Inferior parietal cortex (tissue), 1 donor: ENCODE data around the gene CLEC1A.

Experiments used
- DNase-seq: peaks from one replicate; pipeline ENCODE4 v3.0.0-alpha.2; 2016; ENCODE audit errors: extremely low spot score

CLEC1A gene, protein sequence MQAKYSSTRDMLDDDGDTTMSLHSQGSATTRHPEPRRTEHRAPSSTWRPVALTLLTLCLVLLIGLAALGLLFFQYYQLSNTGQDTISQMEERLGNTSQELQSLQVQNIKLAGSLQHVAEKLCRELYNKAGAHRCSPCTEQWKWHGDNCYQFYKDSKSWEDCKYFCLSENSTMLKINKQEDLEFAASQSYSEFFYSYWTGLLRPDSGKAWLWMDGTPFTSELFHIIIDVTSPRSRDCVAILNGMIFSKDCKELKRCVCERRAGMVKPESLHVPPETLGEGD

DNA sequence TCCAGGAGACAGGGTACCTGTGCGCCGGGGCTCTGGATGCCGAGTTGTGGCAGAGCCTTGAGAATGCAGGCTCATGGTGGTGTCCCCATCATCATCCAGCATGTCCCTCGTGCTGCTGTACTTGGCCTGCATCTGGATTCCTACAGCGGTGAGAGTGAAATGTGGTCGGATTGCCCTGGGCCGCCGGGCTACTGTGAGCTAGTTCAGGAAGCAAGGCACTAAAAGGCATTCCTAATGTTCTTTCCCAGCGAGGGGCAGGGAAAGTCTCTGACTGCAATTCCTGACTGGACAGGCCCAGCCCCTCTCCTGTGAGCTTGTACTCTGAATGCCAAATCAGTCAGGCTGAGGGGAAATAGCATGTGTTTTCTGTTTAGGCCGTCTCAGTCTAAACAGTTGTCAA is at the start of gene CLEC1A:
Gene CLEC1A, minus strand, starts transcription at position 195 of the 400 bp plus-strand sequence. Its CDS starts 63 bp downstream, at position 132.
- DNase-seq, result no peak

DNA sequence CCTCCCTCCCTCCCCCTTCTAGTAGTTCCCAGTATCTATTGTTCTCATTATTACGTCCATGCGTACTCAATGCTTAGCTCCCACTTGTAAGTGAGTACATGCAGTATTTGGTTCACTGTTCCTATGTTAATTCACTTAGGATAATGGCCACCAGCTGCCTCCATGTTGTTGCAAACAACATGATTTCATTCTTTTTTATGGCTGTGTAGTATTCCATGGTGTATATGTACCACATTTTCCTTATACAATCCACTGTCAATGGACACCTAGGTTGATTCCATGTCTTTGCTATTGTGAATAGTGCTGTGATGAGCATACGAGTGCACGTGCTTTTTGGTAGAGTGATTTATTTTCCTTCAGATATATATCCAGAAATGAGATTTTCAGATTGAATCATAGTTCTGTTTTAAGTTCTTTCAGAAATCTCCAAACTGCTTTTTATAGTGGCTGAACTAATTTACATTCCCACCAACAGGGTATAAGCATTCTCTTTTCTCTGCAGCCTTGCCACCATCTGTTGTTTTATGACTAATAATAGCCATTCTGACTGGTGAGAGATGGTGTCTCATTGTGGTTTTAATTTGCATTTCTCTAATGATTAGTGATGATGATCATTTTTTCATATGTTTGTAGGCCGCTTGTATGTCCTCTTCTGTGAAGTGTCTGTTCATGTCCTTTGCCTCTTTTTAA is 49.1 kb upstream of the CLEC1A start:
- DNase-seq, result no peak

DNA sequence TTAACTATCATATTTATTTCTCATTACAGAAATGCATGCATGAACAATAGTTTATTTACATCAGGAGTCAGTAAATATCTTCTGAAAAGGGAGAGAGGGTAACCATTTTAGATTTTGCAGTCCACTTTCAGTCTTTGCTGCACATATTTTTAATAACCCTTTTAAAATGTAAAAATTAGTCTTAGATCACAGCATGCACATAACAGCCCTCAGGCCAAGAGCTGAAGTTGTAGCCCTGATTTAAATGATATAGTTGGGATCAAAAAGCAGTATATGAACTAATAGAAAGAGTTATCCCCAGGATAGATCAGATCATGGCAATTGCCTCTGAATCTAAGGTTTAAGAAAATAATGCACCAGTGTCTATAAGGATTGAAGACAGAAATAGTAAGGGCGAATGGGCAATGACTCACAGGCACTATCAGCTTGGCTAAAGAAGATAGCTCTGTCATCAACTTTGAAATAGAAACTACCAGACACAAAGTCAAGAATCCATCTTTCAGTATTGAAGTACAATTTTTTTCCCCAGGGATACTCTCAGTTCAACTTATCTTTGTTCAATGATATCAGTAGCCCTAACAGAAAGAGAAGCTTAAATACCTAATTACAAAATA is 44.3 kb upstream of the CLEC1A start:
- no peak for DNase-seq

DNA sequence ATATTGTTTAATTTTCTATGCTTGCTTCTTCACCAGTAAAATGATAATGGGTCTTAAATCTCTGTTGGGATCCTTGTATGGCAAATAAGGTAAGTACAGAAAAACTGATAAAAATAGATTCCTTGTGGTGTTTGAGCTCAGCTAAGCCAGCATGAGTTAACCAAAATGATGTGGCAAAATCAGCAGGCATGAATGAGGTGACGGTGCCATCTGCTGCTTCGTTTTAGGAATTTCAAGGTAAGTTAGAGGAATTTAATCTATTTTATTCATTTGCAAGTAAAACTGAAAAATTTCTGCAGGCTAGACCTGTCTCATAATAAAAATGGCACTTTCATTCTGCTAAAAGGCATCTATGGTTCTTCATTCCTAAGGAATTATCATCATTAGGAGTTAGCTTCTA is 41.2 kb upstream of the CLEC1A start:
- peak; percentile 72 for DNase-seq

DNA sequence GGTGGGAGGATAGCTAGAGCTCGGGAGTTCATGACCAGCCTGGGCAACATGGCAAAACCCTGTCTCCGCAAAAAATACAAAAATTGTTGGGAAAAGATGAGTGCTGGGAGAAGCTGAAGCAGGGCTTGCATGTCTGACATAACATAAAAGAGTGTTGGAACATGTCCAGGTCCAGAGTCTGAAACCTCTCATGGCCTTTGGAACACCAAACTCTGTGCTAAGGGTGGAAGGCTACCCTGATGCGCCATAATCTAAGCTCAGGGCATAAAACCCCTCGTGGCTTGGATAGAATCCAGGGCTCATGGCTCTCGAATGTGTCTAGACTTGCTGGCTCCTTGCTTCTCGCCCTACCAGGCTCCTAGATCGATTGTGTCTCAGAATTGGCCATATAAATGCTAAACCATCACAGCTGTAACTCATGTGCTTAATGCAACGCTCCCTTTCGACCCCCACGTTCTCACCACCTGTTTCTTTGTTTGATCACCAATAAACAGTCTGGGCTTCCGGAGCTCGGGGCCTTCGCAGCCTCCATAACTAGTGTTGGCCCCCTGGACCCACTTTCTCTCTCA is 37.9 kb upstream of the CLEC1A start:
- no peak for DNase-seq

DNA sequence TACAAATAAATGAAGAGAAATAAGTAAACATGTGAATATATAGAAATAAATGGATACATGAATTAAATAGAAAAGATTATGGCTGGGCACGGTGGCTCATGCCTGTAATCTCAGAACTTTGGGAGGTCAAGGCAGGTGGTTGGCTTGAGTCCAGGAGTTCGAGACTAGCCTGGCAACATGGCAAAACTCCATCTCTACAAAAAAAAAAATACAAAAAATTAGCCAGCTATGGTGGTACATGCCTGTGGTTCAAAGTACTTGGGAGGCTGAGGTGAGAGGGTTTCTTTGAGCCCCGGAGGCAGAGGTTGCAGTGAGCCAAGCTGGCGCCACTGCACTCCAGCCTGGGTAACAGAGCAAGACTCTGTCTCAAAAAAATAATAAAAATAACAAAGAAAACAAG is 36.3 kb upstream of the CLEC1A start:
- DNase-seq, result no peak

DNA sequence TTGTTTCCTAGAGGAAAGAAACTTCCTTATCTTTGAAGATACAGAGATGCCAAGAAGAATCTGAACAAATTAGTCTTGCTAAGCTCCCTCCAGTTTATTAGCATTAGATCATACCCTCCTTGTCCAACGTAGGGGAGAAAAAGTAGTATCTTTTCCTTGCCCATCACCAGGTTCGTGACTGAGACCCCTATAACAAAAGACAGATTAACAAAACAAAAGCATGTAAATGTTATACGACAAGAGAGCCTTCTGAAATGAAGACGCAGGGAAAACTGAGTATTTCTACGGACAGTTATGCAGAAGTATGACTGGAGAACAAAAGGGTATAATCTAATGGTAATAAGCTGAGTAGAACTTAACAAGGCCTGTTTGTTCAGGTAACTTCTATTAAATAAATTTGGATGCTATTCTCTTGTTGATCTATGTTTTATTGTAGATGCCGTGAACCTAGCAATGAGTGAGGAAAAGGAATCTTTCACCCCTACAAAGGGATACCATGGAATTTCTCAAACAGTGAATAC is 34.1 kb upstream of the CLEC1A start:
- no peak for DNase-seq

DNA sequence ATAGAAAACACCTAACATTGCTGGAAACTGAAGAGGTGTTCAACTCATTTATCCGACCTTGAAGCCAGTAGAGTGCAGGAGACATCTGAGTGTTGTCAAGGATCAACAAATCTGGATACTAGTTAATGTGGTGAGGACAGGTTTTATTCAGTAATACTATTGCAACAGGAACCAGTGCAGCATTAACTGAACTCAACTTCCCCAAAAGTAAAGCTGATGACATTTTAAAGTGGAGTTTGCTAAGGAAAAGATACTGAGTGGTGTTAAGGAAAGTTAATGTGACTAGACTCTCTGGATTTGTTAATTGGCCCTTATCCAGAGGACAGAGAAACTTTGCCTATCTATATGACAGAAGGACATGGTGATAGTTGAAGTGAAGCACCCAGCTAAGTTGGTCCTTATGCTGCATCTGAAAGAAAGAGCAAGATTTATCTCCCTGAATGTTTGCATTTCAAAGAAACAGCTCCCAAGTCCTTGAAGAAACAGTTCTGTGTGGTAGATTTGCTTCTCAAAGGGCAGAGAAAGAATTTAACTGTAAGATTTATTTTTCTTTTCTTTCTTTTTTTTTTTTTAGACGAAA is 32.4 kb upstream of the CLEC1A start:
- DNase-seq, result no peak

DNA sequence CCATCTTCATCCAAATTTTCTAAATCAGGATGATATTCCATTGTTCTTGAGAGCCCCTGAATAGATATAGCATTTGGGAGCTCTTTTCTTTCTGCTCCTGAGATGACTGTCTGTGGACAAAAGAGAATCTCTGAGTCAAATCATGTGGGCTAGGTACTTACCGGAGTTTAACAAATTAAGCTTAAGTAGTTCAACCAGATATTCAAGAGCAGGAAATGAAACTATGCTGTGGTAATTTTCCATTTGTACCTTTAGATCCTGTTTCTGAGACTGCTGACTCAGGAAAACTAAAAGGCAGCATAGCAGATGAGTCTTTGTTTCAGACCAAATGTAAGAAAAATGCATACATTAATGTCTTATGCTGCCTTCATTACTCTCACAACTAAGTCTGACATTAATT is 31.3 kb upstream of the CLEC1A start, which contains the start of gene CLEC7A:
Gene CLEC7A, minus strand, starts transcription at position 158 of the 400 bp plus-strand sequence. Its CDS starts 117 bp downstream, at position 41.
- no peak for DNase-seq

DNA sequence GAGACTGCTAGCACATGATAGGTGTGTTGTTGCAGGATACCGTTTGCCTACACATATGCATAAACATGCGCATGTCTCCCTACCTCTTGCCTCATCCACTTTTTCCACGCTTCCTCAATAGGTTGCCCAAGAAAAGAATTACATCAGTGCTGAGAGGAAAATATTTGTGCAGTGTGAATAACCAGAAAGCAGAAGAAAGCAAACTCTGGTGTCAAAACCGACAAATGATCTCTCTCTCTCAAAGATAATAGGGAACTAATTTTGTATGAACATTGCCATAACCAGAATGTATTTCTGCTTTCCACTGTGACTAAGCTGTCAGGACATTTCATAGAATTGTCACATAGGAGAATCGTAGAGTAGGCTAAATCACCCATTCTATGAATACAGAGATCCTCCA is 29.9 kb upstream of the CLEC1A start:
- DNase-seq, result no peak

DNA sequence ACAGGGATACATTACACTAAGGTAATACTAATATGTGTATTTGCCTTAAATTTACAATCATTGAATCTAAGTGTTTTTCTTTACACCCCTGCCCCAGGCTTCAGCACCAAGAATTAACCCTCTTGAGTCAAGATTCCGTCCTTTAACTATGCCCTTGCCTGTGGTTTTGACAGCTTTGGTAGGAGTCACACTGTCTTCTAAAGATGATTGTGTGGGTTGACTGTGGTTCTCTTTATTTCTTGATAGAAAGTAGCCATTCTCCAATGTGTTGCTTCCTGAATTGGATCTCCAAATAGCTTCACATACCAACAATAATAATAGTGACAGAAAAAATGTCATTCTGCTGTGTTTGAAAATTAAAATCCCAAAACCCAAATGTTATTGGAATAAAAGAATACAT is 27.6 kb upstream of the CLEC1A start:
- no peak for DNase-seq

DNA sequence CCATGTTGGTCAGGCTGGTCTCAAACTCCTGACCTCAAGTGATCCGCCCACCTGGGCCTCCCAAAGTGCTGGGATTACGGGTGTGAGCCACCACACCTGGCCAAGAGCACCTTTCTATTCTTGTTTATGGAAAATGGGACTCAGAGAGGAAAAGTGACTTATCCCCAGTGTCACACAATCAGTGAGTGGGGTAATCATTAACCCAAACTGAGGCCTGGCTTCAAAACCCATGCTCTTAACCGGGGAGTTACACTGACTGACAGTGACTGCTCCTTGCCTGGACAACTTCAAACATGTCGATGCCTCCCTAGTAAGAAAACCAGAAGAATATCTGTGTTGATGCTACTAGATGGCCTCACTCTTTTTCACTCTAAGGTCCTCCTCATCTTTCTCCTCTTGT is 23.9 kb upstream of the CLEC1A start:
- DNase-seq, result no peak

DNA sequence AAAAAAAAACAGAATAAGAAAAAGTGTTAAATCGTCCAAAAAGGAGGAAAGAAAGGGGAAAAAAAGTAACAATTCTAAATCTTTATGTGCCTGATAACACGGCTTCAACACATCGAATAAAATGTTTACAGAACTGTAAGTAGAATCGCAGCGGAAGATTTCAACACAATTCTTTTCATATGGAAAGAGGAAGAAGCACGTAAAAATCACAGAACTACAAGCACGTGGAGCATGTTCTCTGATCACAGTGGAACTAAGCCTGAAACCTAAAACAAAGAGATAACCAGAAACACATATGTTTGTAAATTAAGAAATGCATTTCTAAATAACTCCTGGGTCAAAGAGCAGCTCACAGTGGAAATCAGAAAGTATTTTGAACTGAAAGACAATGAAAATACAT is 22.5 kb upstream of the CLEC1A start:
- no peak for DNase-seq

DNA sequence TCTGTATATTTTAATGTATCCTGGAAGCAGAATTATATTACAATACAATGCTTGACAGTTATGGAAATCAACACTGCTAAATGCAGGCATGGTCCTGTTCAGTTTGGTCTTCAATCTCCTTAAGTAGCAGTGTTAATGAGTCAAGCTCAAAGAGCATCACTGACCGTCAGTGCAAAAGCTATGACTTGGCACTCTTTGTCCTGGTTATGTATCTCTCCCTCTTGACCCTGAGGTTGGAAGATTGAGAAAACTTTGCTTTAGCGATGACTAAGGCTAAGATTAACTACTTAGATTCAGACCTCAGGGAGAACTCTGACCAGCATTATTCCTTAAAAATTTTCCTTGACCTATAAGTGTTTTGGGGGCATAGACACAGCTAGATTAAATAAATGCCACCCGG is 20.3 kb upstream of the CLEC1A start:
- DNase-seq, result no peak

DNA sequence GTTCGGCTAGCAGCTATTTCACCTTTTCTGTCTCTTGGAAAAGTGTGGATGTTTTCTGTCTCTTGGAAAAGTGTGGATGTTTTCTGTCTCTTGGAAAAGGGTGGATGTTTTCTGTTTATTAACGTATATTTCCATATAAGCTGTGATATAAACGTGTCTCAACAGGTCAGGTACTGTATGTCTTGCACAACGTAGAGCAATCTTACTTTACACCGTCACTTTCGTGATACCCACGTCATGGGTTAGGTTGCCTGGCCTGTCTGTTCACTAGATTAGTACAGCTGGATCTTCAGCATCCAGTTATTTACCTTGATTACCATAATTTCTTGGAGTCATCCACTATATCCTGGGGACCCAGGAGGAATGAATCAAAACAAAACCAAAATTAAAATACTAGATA is 17.1 kb upstream of the CLEC1A start:
- DNase-seq, result no peak

DNA sequence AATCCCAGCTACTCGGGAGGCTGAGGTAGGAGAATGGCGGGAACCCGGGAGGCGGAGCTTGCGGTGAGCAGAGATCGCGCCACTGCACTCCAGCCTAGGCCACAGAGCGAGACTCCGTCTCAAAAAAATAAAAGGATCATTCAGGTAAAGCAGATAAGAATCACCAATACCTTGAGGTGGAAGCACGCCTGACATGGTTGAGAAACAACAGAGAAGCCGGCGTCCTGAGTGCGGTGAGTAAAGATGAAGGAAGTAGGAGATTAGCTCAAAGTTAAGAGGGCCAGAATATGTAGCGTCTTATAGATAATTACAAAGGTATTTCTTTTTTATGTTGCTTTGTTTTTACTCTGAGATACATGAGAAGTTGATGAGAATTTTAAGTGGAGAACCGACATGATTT is 16.5 kb upstream of the CLEC1A start:
- no peak for DNase-seq

DNA sequence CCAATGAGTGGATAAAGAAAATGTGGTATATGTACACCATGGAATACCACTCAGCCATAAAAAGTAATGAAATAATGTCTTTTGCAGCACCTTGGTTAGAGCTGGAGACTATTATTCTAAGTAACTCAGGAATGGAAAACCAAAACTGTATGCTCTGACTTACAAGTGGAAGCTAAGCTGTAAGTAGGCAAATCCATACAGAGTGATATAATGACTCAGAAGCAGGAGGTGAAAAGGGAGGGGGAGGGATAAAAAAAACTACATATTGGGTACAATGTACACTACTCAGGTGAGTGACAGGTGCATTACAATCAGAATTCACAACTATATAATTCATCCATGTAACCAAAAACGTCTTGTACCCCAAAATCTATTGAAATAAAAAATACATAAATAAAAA is 15.1 kb upstream of the CLEC1A start:
- no peak for DNase-seq

DNA sequence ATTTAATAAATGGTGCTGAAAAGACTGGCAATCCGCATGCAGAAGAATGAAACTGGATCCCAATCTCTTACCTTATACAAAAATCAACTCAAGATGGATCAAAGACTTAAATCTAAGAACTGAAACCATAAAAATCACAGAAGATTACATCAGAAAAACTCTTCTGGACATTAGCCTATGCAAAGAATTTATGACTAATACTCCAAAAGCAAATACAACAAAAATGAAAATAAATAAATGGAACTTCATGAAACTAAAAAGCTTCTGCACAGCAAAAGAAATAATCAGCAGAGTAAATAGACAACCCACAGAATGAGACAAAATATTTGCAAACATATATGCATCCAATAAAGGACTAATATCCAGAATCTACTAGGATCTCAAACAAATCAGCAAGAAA is 14.3 kb upstream of the CLEC1A start:
- DNase-seq, result no peak

DNA sequence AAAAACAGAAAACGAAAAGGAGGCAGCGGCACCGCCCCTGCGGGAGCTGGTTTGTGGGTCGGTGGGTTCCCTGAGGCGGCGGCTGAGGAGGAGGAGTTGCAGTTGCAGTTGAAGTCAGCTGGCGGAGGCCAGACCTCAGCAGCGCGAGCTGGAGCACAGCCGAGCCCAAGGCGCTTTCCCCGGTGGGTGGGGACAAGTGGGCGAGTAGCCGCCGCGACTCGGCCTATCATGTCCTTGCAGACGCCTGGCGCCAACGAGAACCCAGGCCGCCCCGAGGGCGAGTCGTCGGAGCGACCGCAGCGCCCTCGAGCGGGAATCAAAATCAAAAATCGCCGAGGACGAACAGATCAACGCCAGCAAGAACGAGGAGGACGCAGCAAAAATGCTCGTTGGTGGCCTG is 12.7 kb upstream of the CLEC1A start:
- DNase-seq, result no peak

DNA sequence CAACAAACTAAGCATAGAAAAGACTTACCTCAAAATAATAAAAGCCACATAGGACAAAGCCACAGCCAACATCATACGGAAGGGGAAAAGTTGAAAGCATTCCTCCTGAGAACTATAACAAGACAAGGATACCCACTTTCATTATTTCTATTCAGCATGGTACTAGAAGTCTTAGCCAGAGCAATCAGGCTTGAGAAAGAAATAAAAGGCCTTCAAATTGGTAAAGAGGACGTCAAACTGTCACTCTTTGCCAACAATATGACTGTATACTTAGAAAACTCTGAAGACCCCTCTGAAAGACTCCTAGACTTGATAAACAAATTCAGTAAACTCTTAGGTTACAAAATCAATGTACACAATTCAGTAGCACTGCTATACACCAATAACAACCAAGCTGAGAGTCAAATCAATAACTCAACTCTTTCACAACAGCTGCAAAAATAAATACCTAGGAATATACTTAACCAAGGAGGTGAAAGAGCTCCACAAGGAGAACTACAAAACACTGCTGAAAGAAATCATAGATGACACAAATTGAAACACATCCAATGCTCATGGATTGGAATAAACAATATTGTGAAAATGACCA is 11.6 kb upstream of the CLEC1A start:
- no peak for DNase-seq

DNA sequence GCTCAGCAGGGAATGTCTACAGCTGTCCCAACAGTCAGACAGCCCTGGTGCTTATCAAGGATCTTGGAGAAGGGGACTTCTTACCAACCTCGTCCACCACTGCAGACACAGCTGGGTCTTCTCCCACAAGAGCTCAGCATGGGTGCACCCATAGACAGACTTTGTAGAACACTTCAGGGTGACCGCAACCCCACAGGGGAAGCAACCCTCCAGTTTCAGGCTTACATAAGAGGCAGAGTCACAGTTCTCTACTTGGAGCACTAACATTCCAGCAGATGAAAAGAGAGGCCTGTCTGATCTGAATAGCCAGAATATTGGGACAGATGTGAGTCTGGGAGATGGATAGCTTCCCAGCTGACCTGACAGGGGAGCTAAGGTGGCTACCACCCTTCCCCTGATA is 3.5 kb upstream of the CLEC1A start:
- no peak for DNase-seq
